ENCODE results near the gene SLC22A23.

DNA sequence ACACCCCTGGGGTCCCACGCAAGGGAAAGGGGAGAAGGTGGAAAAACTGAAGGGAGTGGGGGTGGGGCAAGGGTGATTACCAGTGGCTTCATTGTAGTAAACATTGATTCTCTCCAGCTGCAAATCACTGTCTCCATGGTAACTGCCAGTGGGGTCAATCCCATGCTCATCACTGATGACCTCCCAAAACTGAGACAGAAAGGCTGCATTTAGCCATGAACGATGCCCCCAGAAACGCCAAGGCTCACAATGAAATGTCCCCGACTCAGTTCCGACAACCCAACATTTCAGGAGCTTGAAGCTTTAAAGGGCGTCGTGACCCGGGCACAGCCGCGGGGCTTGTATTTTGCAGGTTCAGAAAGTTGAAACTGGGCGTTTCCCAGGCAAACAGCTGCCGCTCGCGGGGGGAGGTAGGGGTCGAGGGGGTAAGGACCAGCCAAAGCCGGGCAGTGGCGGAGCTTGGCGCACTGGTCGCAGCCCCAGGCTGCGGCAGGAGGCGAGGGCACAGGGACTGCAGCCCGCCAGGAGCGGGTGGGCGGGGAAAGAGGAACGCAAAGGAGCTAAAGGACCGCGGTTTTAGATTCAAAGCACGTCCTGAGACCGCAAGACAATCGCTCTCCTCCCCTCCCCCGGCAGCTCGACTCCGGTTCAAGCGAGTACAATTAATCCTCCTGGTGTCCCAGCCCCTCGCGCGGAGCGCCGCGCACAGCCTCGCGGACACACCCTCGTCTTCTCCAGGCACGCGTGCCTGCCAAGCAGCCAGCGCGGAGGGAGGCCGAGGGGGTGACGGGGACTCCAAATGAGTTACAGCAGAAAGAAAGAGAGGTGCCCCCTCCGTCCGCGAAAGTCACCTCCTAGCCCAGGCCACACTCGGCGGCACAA is 230.1 kb downstream of the SLC22A23 start:
- no peak for TF ChIP-seq POLR2A (IDR thresholded peaks at IDR 0.05)
- TF ChIP-seq, protein P1, sequence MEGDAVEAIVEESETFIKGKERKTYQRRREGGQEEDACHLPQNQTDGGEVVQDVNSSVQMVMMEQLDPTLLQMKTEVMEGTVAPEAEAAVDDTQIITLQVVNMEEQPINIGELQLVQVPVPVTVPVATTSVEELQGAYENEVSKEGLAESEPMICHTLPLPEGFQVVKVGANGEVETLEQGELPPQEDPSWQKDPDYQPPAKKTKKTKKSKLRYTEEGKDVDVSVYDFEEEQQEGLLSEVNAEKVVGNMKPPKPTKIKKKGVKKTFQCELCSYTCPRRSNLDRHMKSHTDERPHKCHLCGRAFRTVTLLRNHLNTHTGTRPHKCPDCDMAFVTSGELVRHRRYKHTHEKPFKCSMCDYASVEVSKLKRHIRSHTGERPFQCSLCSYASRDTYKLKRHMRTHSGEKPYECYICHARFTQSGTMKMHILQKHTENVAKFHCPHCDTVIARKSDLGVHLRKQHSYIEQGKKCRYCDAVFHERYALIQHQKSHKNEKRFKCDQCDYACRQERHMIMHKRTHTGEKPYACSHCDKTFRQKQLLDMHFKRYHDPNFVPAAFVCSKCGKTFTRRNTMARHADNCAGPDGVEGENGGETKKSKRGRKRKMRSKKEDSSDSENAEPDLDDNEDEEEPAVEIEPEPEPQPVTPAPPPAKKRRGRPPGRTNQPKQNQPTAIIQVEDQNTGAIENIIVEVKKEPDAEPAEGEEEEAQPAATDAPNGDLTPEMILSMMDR (IDR thresholded peaks at IDR 0.05 in 4 of 5, conservative IDR thresholded peaks at IDR 0.05 in 1 of 5), result no peak

Data from gastrocnemius medialis (tissue), 4 donors.